ENCODE measurements around the gene DEPP1.

GRCh38 chr10:44958898-44959246 is 19.7 kb downstream of the DEPP1 start:
- TF ChIP-seq POLR2AphosphoS5 (IDR thresholded peaks at IDR 0.05; ENCODE audit: low read depth) (no peak), CREB1 (CRISPR knock-in tag; IDR thresholded peaks at IDR 0.05; ENCODE audit: low read depth) (no peak), CTCF (conservative IDR thresholded peaks at IDR 0.05; ENCODE audit: low read depth in 2 of 2) (no peak)
